ENCODE results near the gene ZNF396.
A peak's percentile ranks its signal among the peaks of the same experiment; 100 is the strongest.

The ZNF396 gene

GRCh38 chr18:35408843-35409261, 31.7 kb upstream of the ZNF396 start:
- Histone ChIP-seq H3K4me3 (replicated peaks; ENCODE audit: insufficient read depth, low read length) (no peak overlapping the region), H3K27me3 (ENCODE audit: insufficient read depth, poor library complexity, severe bottlenecking) (no peaks in the 10 kb centered on the region), H3K27ac (replicated peaks) (no peak overlapping the region)
- TF ChIP-seq REST (IDR thresholded peaks at IDR 0.05; ENCODE audit: insufficient replicate concordance, low read depth) (no peak), SPI1 (IDR thresholded peaks at IDR 0.05; ENCODE audit: borderline replicate concordance, low read depth) (no peak), POLR2AphosphoS5 (IDR thresholded peaks at IDR 0.05; ENCODE audit: low read depth) (no peak), GABPA (IDR thresholded peaks at IDR 0.05; ENCODE audit: low read depth) (no peak), CTCF (IDR thresholded peaks at IDR 0.05; ENCODE audit: insufficient read depth, low read length) (no peak)
- DNase-seq (ENCODE audit: low read depth in 1 of 2, low spot score in 1 of 2) = no peak

- no peak overlapping the region; the same call in 1 of the 2 replicates for H3K27ac ChIP-seq (replicated peaks)
- no peak overlapping the region for H3K4me3 ChIP-seq (replicated peaks; ENCODE audit: insufficient read depth, low read length)
- H3K27me3 ChIP-seq (ENCODE audit: insufficient read depth, poor library complexity, severe bottlenecking) = no peaks in the 10 kb centered on the region
- TF ChIP-seq GABPA (IDR thresholded peaks at IDR 0.05; ENCODE audit: low read depth) = no peak
- TF ChIP-seq CTCF (IDR thresholded peaks at IDR 0.05; ENCODE audit: insufficient read depth, low read length) = peak; percentile 79
- peak; percentile 25; the same call in 1 of the 2 replicates for TF ChIP-seq SPI1 (IDR thresholded peaks at IDR 0.05; ENCODE audit: borderline replicate concordance, low read depth)
- peak; percentile 55 to 78 for DNase-seq (ENCODE audit: low read depth in 1 of 2, low spot score in 1 of 2)
Observed at GRCh38 chr18:35407871-35408481, 30.8 kb upstream of the ZNF396 start.

GRCh38 chr18:35406666-35407065, 29.5 kb upstream of the ZNF396 start:
- Histone ChIP-seq H3K4me3 (replicated peaks; ENCODE audit: insufficient read depth, low read length) (no peak overlapping the region), H3K27ac (replicated peaks) (no peak overlapping the region), H3K27me3 (ENCODE audit: insufficient read depth, poor library complexity, severe bottlenecking) (no peaks in the 10 kb centered on the region)
- no peak for DNase-seq (ENCODE audit: low read depth in 1 of 2, low spot score in 1 of 2)
- TF ChIP-seq POLR2AphosphoS5 (IDR thresholded peaks at IDR 0.05; ENCODE audit: low read depth) (no peak), SPI1 (IDR thresholded peaks at IDR 0.05; ENCODE audit: borderline replicate concordance, low read depth) (no peak), REST (IDR thresholded peaks at IDR 0.05; ENCODE audit: insufficient replicate concordance, low read depth) (no peak), CTCF (IDR thresholded peaks at IDR 0.05; ENCODE audit: insufficient read depth, low read length) (no peak), GABPA (IDR thresholded peaks at IDR 0.05; ENCODE audit: low read depth) (no peak)

GRCh38 chr18:35397976-35398375, 20.8 kb upstream of the ZNF396 start:
- no peak for TF ChIP-seq REST (IDR thresholded peaks at IDR 0.05; ENCODE audit: insufficient replicate concordance, low read depth)
- no peak for TF ChIP-seq POLR2AphosphoS5 (IDR thresholded peaks at IDR 0.05; ENCODE audit: low read depth)
- TF ChIP-seq SPI1 (IDR thresholded peaks at IDR 0.05; ENCODE audit: borderline replicate concordance, low read depth) = no peak
- Histone ChIP-seq H3K27ac (replicated peaks) (no peak overlapping the region), H3K27me3 (ENCODE audit: insufficient read depth, poor library complexity, severe bottlenecking) (no peaks in the 10 kb centered on the region), H3K4me3 (replicated peaks; ENCODE audit: insufficient read depth, low read length) (no peak overlapping the region)
- no peak for DNase-seq (ENCODE audit: low read depth in 1 of 2, low spot score in 1 of 2)
